Epithelial cell of esophagus (primary cell): ENCODE results near the gene CTXN3.

Experiments
- DNase-seq: peaks from one replicate; pipeline ENCODE4 v3.0.0; 2010; ENCODE audit warnings: low read depth
- H3K4me3 ChIP-seq: 2 replicates; pipeline ENCODE4 v1.5.1; 2011; ENCODE audit warnings: mild to moderate bottlenecking, low read length, control low read depth
- TF ChIP-seq, protein P1 (sequence below): IDR thresholded peaks from 2 replicates; pipeline ENCODE4 v1.5.1; 2011; ENCODE audit warnings: low read depth, mild to moderate bottlenecking, low read length, control low read depth, inconsistent platforms; ENCODE audit not compliant: insufficient read depth; ENCODE audit errors: missing control alignments

The CTXN3 gene

DNA sequence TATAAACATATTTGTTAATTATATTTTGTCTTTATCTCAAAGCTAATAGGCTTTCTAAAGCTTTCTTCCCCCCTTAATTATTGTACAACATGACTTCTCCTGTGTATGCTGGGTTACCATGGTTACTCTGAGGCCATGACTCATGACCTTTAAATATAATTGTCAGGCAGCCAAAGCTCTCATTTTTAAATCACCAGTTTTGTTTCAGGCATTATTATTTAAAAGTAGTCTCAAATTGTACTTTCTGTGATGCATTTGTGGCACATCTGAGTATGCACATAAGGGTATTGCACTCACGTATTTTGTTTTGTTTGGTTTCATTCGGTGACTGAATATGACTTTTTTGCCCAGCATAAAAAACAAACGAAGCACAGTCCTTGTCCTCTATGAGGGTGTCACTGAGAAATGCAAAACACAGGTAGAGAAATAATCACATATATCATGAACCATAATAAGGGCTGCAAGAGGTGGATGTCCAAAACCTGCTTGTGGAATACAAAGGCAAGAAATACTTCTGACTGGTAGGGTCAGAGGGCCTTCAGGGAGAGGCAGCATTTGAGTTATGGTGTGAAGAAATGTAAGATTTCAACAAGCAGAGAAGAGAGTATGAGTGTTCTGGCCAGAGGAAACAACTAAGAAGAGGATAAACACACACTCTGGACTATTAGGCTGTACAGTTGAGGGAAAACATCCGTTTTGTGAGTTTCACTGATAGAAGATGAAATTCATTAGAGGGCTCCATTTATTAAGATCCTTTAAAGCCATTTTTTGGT is 56.4 kb downstream of the CTXN3 start:
- H3K4me3 ChIP-seq = no peak overlapping the region
- peak; percentile 47 for DNase-seq
- TF ChIP-seq, protein P1, sequence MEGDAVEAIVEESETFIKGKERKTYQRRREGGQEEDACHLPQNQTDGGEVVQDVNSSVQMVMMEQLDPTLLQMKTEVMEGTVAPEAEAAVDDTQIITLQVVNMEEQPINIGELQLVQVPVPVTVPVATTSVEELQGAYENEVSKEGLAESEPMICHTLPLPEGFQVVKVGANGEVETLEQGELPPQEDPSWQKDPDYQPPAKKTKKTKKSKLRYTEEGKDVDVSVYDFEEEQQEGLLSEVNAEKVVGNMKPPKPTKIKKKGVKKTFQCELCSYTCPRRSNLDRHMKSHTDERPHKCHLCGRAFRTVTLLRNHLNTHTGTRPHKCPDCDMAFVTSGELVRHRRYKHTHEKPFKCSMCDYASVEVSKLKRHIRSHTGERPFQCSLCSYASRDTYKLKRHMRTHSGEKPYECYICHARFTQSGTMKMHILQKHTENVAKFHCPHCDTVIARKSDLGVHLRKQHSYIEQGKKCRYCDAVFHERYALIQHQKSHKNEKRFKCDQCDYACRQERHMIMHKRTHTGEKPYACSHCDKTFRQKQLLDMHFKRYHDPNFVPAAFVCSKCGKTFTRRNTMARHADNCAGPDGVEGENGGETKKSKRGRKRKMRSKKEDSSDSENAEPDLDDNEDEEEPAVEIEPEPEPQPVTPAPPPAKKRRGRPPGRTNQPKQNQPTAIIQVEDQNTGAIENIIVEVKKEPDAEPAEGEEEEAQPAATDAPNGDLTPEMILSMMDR = no peak

DNA sequence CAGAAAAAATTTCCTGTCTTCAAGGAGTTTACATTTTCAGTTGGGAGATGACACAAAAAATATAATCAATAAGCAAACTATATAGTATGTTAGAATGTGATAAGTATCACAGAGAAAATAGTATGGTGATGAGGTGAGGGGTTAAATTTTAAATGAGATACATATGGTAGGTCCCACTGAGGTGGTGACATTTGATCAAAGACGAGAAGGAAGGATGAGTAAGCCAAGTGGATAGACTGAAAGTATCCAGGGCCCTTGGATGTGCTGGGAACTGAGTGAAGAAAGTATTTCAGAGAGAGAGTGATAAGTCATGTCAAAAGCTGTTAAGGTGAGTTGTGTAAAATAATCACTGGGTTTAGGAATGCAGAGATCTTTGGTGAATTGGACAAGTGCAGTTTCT is 57.8 kb downstream of the CTXN3 start:
- TF ChIP-seq, protein P1 = no peak
- DNase-seq = no peak
- no peak overlapping the region for H3K4me3 ChIP-seq

DNA sequence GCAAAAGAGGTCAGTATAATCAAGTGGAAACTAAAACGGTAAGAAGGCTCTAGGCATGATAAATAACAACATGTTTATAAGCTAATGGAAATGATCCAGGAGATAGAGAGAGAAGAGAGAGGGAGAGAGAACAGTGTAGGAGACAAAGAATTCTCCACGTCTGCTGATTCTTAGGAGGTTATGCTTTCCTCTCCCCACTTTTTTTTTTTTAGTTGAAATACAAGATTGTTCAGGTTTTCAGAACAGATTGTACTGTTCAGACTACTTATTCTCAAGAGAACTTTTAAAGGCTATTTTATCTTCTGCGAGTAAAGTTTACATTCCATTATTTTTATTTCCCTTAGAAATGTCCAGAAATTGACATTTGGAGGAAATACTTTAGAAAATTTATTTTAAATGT is 58.3 kb downstream of the CTXN3 start:
- DNase-seq = no peak
- H3K4me3 ChIP-seq = no peak overlapping the region
- TF ChIP-seq, protein P1 = no peak
